Thyroid gland (tissue), 4 donors: ENCODE data around the gene GLI3.

Experiments used
- POLR2A ChIP-seq, 2 donors: fragments of 450-650 bp; IDR thresholded peaks; one replicate each; pipeline ENCODE4 v1.6.1; 2017; ENCODE audit warnings: antibody characterized with exemption in 2 of 2, mild to moderate bottlenecking in 2 of 2, moderate library complexity in 1 of 2
- TF ChIP-seq, protein P1 (sequence below), 6 experiments: fragments of 200-600 bp in 3 of 6; fragments of 450-650 bp in 3 of 6; sonication (generic) in 3 of 6; IDR thresholded peaks; one replicate each; pipeline ENCODE4 v1.5.1; 2016 to 2019; ENCODE audit warnings: antibody characterized with exemption in 6 of 6, mild to moderate bottlenecking in 2 of 6, inconsistent platforms in 1 of 6, moderate library complexity in 1 of 6

DNA sequence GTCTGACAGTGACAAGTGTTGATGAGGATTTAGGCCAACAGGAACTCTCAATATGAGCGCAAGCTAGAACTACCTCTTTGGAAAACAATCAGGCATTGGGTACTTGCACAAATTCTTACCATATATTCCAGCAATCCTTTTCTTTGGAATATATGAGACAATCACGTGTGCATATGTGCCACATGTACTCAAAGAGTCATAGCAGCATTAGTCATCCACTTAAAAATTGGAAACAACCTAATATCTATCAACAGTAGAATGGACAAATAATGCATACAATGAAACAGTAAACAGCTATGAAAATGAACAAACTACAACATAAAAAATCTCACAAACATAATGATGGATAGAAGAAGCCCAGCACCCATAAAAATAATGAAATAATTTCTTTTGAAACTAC is 179.7 kb downstream of the GLI3 start:
- TF ChIP-seq, protein P1, sequence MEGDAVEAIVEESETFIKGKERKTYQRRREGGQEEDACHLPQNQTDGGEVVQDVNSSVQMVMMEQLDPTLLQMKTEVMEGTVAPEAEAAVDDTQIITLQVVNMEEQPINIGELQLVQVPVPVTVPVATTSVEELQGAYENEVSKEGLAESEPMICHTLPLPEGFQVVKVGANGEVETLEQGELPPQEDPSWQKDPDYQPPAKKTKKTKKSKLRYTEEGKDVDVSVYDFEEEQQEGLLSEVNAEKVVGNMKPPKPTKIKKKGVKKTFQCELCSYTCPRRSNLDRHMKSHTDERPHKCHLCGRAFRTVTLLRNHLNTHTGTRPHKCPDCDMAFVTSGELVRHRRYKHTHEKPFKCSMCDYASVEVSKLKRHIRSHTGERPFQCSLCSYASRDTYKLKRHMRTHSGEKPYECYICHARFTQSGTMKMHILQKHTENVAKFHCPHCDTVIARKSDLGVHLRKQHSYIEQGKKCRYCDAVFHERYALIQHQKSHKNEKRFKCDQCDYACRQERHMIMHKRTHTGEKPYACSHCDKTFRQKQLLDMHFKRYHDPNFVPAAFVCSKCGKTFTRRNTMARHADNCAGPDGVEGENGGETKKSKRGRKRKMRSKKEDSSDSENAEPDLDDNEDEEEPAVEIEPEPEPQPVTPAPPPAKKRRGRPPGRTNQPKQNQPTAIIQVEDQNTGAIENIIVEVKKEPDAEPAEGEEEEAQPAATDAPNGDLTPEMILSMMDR (IDR thresholded peaks at IDR 0.05), result no peak
- no peak for TF ChIP-seq POLR2A (IDR thresholded peaks at IDR 0.05)
